Hepatocyte (in vitro differentiated cells): ENCODE results near the gene DYRK3. TPM values are rescaled to one million over a fixed set of nuclear protein-coding genes. Genes with fewer than 3 reads are reported as not detected.

Experiments
- DNase-seq: peaks from one replicate; pipeline ENCODE4 v3.0.0-alpha.2; 2016; ENCODE audit warnings: low spot score
- H2AFZ ChIP-seq: fragments of 200-600 bp; sonication (generic); 2 replicates; pipeline ENCODE4 v1.6.0; 2016; ENCODE audit warnings: antibody characterized with exemption, mild to moderate bottlenecking
- H3K27ac ChIP-seq: fragments of 200-600 bp; sonication (generic); 2 replicates; pipeline ENCODE4 v1.5.1; 2016; ENCODE audit warnings: mild to moderate bottlenecking
- H3K27me3 ChIP-seq: fragments of 200-600 bp; sonication (generic); 2 replicates; pipeline ENCODE4 v1.6.1; 2016
- H3K36me3 ChIP-seq: fragments of 200-600 bp; sonication (generic); replicated peaks from 2 replicates; pipeline ENCODE4 v1.5.1; 2016; ENCODE audit warnings: low read depth; ENCODE audit not compliant: insufficient read depth
- H3K4me1 ChIP-seq: fragments of 200-600 bp; sonication (generic); 2 replicates; pipeline ENCODE4 v1.5.1; 2016; ENCODE audit warnings: mild to moderate bottlenecking, moderate library complexity; ENCODE audit not compliant: insufficient read depth
- H3K4me2 ChIP-seq: fragments of 200-600 bp; sonication (generic); 2 replicates; pipeline ENCODE4 v1.6.0; 2016
- H3K4me3 ChIP-seq: fragments of 200-600 bp; sonication (generic); 2 replicates; pipeline ENCODE4 v1.5.1; 2016; ENCODE audit warnings: mild to moderate bottlenecking
- H3K79me2 ChIP-seq: fragments of 200-600 bp; sonication (generic); 2 replicates; pipeline ENCODE4 v1.6.0; 2017; ENCODE audit warnings: mild to moderate bottlenecking
- H3K9me2 ChIP-seq: fragments of 200-600 bp; sonication (generic); replicated peaks from 2 replicates; pipeline ENCODE4 v1.6.0; 2017; ENCODE audit warnings: mild to moderate bottlenecking; ENCODE audit not compliant: insufficient read depth
- H3K9me3 ChIP-seq: fragments of 200-600 bp; sonication (generic); 2 replicates; pipeline ENCODE4 v1.5.1; 2016; ENCODE audit warnings: low read depth, mild to moderate bottlenecking
- H4K20me1 ChIP-seq: fragments of 200-600 bp; sonication (generic); 2 replicates; pipeline ENCODE4 v1.6.0; 2016; ENCODE audit warnings: mild to moderate bottlenecking; ENCODE audit not compliant: insufficient read depth, poor library complexity, severe bottlenecking
- CTCF ChIP-seq: fragments of 200-600 bp; sonication (generic); IDR thresholded peaks from 2 replicates; pipeline ENCODE4 v1.5.1; 2016; ENCODE audit warnings: antibody characterized with exemption, mild to moderate bottlenecking; ENCODE audit not compliant: poor library complexity
- EZH2 ChIP-seq: fragments of 200-600 bp; sonication (generic); IDR thresholded peaks from 2 replicates; pipeline ENCODE4 v1.6.1; 2016; ENCODE audit warnings: antibody characterized with exemption, mild to moderate bottlenecking, borderline replicate concordance
- EZH2phosphoT487 ChIP-seq: fragments of 200-600 bp; sonication (generic); IDR thresholded peaks from one replicate; pipeline ENCODE4 v1.6.1; 2018; ENCODE audit warnings: antibody characterized with exemption, mild to moderate bottlenecking, low read depth, moderate library complexity; ENCODE audit not compliant: unreplicated experiment, severe bottlenecking
- WGBS: methylation state at CpG from one replicate; pipeline ENCODE4 v1.1.6; 2016; ENCODE audit warnings: low lambda C conversion rate; ENCODE audit errors: missing lambda C conversion rate; 5-methylcytosine and 5-hydroxymethylcytosine counted together
- polyA plus RNA-seq: library from polyadenylated mRNA; unstranded; fragments of >200 nt; fragmentation: Nextera tagmentation; extraction: Ambion mirVana; gene quantifications from 2 replicates; pipeline ENCODE4 v1.2.1, GENCODE V29; 2016
- total RNA-seq: library from RNA; depleted of rRNA; stranded (reverse); fragments of >200 nt; gene quantifications from 2 replicates; pipeline ENCODE4 v1.2.3, GENCODE V29; 2014

Gene DYRK3
- total and polyA plus RNA-seq, 2 experiments from 2014 or later = 5.8 to 6.2 TPM

GRCh38 chr1:206628916-206629315 lies 6.4 kb upstream of the DYRK3 start:
- H3K79me2 ChIP-seq = no peaks in the 10 kb centered on the region
- 13% methylated on average over 1 of the region's 1 CpG for WGBS

DNA sequence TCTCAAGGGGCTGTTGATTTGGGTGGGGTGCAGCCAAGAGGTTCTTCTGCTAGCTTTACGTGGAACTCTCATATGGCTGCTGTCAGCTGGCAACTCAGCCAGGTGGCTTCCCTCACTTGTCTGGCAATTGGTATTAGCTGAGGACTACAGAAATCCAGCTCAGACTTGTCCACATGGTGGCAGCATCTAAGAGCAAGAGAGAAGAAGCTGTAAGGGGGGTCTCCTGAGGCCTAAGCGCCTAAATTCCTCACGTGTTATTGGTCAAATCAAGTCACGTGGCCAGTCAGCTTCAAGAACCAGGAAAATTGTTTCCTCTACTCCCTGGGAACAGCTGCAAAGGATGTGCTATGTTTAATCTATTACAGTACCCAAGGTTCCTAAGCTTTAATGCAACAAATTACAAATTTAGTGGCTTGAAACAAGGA lies 4.2 kb upstream of the DYRK3 start:
- no peaks in the 10 kb centered on the region for H3K79me2 ChIP-seq
- H3K36me3 ChIP-seq = no peaks in the 10 kb centered on the region
- 35% methylated on average over 4 of the region's 4 CpGs for WGBS
- no peak overlapping the region for H2AFZ ChIP-seq
- no peak overlapping the region for H3K4me3 ChIP-seq
- no peaks in the 10 kb centered on the region for H3K9me3 ChIP-seq
- peak; percentile 74 for DNase-seq
- TF ChIP-seq EZH2 (no peak), CTCF (peak; percentile 55), EZH2phosphoT487 (no peak)
- H3K9me2 ChIP-seq = no peaks in the 10 kb centered on the region
- H4K20me1 ChIP-seq = no peaks in the 10 kb centered on the region
- H3K4me1 ChIP-seq = peaks cover 8% of the 10 kb centered on the region
- peaks cover 4% of the 10 kb centered on the region for H3K27me3 ChIP-seq
- no peak overlapping the region for H3K27ac ChIP-seq
- H3K4me2 ChIP-seq = no peak overlapping the region

More at GRCh38 chr1:206628916-206629315, 6.4 kb upstream of the DYRK3 start:
- H3K4me3 ChIP-seq = no peak overlapping the region
- H3K4me2 ChIP-seq = no peak overlapping the region
- TF ChIP-seq EZH2phosphoT487 (no peak), EZH2 (no peak), CTCF (no peak)
- DNase-seq = no peak
- H3K36me3 ChIP-seq = no peaks in the 10 kb centered on the region
- H3K9me3 ChIP-seq = no peaks in the 10 kb centered on the region
- H2AFZ ChIP-seq = no peak overlapping the region
- H3K27ac ChIP-seq = no peak overlapping the region
- H3K9me2 ChIP-seq = no peaks in the 10 kb centered on the region
- no peaks in the 10 kb centered on the region for H3K4me1 ChIP-seq
- no peaks in the 10 kb centered on the region for H4K20me1 ChIP-seq
- H3K27me3 ChIP-seq = no peaks in the 10 kb centered on the region

DNA sequence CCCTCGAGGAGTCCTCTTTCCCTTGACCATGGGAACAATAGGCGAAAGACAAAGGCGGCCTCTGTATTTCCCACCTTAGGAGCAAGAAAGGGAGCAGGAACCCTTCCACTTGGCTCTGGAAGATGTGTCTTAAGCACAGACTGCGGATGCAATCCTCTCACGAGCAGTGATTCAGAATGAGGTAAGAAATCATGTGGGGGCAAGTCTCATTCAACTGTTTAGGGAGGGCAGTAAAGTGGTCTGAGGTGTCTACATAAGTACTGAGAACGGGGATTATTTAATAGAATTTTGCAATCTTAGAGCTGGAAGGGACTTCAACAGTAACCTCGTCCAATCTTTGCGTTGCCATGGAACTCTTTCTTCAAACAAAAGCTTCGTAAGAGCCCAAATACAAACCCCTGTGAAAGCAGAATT lies 1.6 kb upstream of the DYRK3 start:
- no peak overlapping the region for H2AFZ ChIP-seq
- H3K4me3 ChIP-seq = no peak overlapping the region
- TF ChIP-seq EZH2 (no peak), EZH2phosphoT487 (no peak), CTCF (no peak)
- DNase-seq = peak; percentile 54
- peaks cover 11% of the 10 kb centered on the region for H3K4me1 ChIP-seq
- H3K9me2 ChIP-seq = no peaks in the 10 kb centered on the region
- peak overlapping the region; percentile 81 for H3K4me2 ChIP-seq
- WGBS = 56% methylated on average over 9 of the region's 9 CpGs
- peak overlapping the region; percentile 55 for H3K27ac ChIP-seq
- H3K79me2 ChIP-seq = no peaks in the 10 kb centered on the region
- no peaks in the 10 kb centered on the region for H4K20me1 ChIP-seq
- no peaks in the 10 kb centered on the region for H3K9me3 ChIP-seq
- peaks cover 19% of the 10 kb centered on the region for H3K27me3 ChIP-seq
- no peaks in the 10 kb centered on the region for H3K36me3 ChIP-seq
